HG03139 (cell line): ENCODE data around the gene HSFX1.
A peak's percentile ranks its signal among the peaks of the same experiment; 100 is the strongest.
"Not testable (repeated sequence)": the region's sequence is repeated elsewhere in the genome, so short reads cannot be mapped to it uniquely, and the experiment has no call there.

ENCODE experiments used
- ATAC-seq: cut with Tn5 transposase; IDR thresholded peaks from one replicate; pipeline ENCODE4 v1.9.1; 2021; ENCODE audit not compliant: unreplicated experiment

The HSFX1 gene

GRCh38 chrX:149773768-149774167 is at the start of gene HSFX1:
HSFX1 (plus strand) TSS chrX:149774068; CDS start chrX:149774682, 614 bp downstream.
- not testable (repeated sequence) for ATAC-seq

- ATAC-seq, result not testable (repeated sequence)
Measured at GRCh38 chrX:149727308-149727707, 46.6 kb upstream of the HSFX1 start.

GRCh38 chrX:149742269-149742668 is 31.6 kb upstream of the HSFX1 start:
- not testable (repeated sequence) for ATAC-seq

DNA sequence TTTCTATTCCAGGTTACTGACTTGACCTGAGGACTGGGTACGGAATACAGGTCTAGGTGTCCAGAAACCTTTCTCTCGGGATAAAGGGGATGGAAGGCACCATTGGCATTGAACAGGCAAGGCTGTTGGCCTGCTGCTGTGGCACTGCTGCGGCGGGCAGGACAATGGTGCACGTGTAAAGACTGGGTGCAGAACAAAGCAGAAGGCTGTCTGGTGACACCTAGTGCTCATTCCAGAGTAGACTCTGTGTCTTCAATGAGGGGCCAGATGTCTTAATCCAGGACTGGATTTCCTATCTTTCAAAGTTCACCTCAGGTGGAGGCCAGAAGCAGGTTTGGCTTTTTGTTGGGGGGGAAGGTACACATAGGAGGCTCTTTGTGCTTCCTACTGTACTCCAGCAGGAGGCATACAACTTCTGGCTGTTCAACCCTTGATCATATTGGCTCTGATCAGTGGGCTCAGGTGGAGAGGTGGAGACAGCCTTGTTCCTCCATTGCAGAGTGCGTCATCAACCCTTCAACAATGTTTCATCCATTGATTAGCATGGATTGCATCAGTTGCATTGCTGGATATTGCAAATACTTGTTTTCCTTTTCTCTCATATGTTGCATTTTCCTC is 27.4 kb upstream of the HSFX1 start:
- not testable (repeated sequence) for ATAC-seq

DNA sequence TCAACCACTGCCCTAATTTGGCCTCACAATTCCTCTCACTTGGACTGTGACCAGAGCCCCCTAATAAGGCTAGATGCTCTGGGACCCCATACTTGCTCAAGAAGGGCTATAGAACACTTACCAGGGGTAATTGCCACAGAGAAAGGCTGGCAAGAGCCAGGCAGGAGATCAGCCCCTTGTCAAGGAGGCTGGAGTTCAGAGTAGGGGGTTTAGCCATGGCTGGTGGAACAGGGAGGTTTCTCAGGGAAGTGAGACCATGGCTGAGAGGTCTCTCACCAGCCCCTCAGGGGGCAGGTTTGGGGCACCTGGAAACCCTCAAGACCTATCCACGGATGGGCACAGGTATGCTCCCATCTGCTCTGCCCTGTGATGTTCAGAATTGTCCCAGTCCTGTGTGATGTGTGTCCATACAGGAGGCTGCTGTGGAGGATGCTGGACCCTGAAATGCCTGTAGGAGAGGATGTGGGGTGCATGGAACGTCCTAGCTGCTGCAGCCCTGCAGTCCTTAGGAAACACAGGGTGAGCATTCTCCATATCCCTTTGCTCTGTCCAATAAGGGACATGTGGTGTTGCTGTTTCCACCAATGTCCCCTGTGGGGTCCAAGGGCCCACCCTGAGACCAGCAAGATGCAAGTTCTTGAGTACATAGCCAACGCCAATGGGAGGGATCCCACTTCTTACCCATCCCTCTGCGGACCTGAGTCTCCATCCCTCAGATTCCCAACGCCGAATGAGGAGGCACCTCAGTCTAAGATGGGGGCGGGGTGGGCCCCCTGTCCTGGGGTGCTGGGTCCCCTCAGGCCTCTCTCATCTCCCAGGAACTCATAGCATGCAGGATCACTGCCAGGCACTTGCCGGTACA is 16.4 kb upstream of the HSFX1 start:
- ATAC-seq, result no peak

- no peak for ATAC-seq
Measured at GRCh38 chrX:149758068-149758714, 15.7 kb upstream of the HSFX1 start.

GRCh38 chrX:149758715-149759078 is 15.2 kb upstream of the HSFX1 start:
- ATAC-seq, result not testable (repeated sequence)

- ATAC-seq, result no peak
Measured at GRCh38 chrX:149759824-149760223, 14.0 kb upstream of the HSFX1 start.

DNA sequence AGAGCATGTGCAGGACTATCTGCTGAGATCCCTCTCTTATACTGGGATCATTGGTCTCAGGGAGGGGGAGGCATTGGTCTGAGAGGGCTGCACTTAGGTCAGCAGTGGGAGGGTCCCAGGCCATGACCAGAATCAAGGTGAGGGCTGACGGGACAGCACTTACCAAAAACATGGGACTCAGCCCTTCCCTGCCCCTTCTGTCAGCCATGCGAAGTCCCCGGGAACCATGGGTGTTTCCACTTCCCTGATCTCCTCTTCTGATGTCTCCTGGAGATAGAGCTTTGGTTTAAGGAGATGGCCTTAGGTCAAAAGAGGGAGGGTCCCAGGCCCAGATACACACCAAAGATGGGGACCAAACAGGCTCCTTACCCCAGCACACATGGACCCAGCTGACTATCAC is 12.9 kb upstream of the HSFX1 start:
- ATAC-seq, result no peak

- ATAC-seq, result not testable (repeated sequence)
Measured at GRCh38 chrX:149761858-149762674, 11.8 kb upstream of the HSFX1 start.

DNA sequence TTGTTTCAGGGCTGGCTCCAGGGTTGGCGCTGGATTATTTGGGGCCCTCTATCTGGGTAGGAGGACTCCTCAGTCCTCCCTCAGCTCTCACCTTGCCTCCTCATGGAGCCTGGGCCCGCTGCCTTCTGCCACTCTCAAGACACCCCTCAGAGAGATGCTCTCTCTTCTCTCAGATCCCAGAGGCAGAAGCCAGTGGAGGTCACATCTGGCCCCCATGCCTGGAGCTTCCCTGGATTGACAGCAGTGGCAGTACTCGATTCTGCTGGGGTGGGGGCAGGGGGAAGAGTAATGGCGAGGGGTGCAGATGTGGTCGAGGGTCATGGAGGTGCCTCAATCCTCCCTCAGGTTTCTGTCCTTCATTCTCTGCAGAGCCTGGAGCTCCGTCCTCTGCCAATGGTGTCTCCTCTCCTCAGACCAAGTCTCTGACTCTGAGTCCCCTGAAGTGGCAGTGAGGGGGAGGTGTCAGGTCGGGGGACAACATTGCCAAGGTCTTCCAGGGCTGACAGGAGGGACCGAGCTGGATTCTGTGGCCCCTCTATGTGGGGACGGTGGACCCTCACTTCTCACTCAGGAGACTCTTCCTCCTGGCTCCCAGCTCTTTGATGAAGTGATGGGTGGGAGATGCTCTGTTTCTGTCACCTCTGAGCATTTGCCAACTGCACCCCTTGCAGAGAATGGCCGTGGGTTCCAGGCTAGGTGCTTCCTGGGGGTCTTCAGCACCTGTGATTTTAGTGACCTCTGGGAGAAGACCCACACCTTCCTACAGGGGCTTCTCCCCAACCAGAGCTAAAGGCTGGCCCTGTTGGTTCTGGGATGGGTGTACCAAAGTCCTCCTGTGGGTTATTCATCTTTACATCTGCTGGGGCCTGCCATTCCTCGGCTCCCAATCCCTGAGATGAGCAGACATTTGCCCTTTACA is 10.9 kb upstream of the HSFX1 start:
- ATAC-seq, result no peak

DNA sequence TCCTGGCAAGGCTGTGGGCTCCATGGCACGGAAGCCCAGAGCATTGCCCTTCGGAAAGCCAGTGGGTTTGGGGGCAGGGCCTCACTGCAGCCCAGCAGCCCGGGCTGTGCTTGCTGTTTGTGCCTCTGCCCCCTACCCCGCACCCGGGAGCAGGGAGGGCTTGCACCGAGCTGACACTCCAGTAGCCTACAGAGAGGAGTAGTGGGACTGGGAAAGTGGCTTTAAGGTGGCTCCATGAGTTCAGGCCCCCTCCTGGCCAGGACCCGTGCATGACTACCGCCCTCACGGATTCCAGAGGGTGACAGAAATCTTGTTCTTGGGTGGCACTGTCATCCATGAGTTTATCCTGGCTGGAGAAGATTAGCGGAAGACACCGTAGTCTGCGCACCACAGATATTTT is 3.5 kb upstream of the HSFX1 start:
- not testable (repeated sequence) for ATAC-seq

DNA sequence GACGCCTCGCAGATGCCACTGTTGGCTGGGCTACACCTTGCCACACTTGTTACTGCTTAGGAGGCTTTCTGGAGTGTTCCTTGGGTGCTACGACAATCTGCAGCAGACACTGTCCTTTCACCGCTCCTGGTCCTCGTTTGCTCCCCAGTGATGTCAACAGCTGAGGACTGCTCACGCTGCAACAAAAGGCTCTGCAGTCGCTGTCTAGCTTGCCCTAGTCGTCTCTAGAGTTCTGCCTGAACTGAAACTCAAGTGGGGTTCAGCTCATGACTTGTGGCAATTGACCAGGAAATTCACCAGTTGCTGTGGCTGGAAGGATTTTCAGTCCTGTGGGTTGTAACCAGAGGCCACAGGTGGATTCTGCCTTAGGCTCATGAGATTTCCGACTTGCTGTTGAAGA is 842 bp upstream of the HSFX1 start:
- ATAC-seq, result not testable (repeated sequence)

- not testable (repeated sequence) for ATAC-seq
Measured at GRCh38 chrX:149777999-149778398, 4.1 kb downstream of the HSFX1 start.

GRCh38 chrX:149781727-149782126 is 7.9 kb downstream of the HSFX1 start, which contains the start of gene MAGEA9:
MAGEA9 (plus strand) TSS chrX:149781930; CDS start chrX:149786211, 4,281 bp downstream.
- ATAC-seq, result not testable (repeated sequence)

DNA sequence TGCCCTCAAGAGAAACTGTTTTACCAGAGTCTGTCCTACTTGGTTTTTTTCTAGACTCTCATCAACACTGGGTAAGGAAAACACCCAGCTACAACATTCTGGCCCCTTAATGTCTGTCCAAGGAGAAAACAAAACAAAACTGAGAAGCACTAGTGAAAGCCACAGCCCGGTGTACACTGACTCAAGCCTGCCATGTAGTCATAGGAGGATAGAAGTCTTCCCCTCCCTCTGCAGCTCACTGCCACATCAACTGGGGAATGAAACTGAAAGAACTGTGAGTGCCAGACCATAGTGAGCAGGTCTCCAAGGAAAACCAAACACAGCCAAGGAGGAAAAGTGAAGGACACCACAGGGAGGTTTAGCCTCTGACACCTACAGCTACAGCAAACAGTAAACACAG is 21.7 kb downstream of the HSFX1 start:
- ATAC-seq, result peak; percentile 99

- ATAC-seq, result no peak
Measured at GRCh38 chrX:149799095-149799714, 25.3 kb downstream of the HSFX1 start.

- ATAC-seq, result no peak
Measured at GRCh38 chrX:149799938-149800337, 26.1 kb downstream of the HSFX1 start.

DNA sequence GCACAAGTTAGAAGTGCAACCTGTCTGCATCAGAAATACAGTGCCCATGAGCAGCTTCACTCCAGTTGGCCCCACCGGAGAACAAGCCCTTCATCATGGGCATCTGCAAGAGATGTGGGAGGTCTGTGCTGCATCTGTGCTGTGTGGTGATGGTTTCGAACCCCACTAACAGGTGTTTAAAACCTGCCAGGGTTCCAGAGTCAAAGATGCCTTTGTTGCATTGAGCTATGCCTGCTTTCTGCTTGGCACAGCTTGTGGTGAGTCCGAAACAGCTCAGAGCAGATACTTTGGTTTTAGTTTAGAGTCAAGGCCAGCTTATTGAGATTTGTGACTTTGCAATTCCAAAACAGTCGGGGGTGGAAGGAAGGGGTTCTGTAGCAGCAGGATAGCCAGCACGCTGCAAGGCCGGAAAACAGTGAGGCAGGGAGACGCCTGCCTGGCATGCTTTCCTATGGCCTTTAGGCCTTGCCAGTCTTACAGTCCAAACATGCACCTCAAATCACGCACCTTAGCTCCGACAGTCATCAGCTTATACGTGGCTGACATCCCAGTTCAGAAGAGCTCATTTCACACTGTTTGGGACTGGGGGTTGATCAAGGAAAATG is 29.7 kb downstream of the HSFX1 start:
- no peak for ATAC-seq
